Prostate gland (tissue), 2 donors: ENCODE results near the gene ERMAP. TPM values are rescaled to one million over a fixed set of nuclear protein-coding genes. Genes with fewer than 3 reads are reported as not detected.

Experiments used
- DNase-seq: peaks from one replicate; pipeline ENCODE4 v3.0.0-alpha.2; 2019; ENCODE audit warnings: low spot score
- H3K27ac ChIP-seq, 2 donors: fragments of 200-600 bp; sonication (generic); 2 replicates each; pipeline ENCODE4 v1.5.1; 2017 to 2019
- H3K27me3 ChIP-seq: fragments of 200-600 bp; sonication (generic); replicated peaks from 2 replicates; pipeline ENCODE4 v1.5.1; 2019; ENCODE audit not compliant: insufficient read depth
- H3K36me3 ChIP-seq, 2 donors: fragments of 200-600 bp; sonication (generic); 1 replicate in 1 of 2; 2 replicates in 1 of 2; pipeline versions ENCODE4 v1.5.1 to v1.8.1; 2017 to 2019
- H3K4me1 ChIP-seq: fragments of 200-600 bp; sonication (generic); replicated peaks from 2 replicates; pipeline ENCODE4 v1.5.1; 2019
- H3K4me3 ChIP-seq, 2 donors: fragments of 200-600 bp; sonication (generic); 2 replicates each; pipeline ENCODE4 v1.5.1; 2017 to 2019
- H3K9me3 ChIP-seq: fragments of 200-600 bp; sonication (generic); 2 replicates; pipeline ENCODE4 v1.5.1; 2017
- POLR2A ChIP-seq: fragments of 450-650 bp; IDR thresholded peaks from one replicate; pipeline ENCODE4 v1.6.1; 2016; ENCODE audit warnings: antibody characterized with exemption, mild to moderate bottlenecking
- POLR2AphosphoS5 ChIP-seq: sonication (generic); formaldehyde crosslinking; IDR thresholded peaks from one replicate; pipeline ENCODE4 v1.6.1; 2017; ENCODE audit warnings: antibody characterized with exemption
- WGBS: methylation state at CpG from one replicate; pipeline ENCODE4 v1.1.5; 2018; 5-methylcytosine and 5-hydroxymethylcytosine counted together
- intact Hi-C: fragments of 100-400 bp; cut with DNase I; formaldehyde crosslinking; loops from one replicate; pipeline ENCODE4 v1.14.2; 2022
- total RNA-seq, 2 donors: library from RNA; depleted of rRNA; stranded (reverse); fragments of >200 nt; gene quantifications; one replicate each; pipeline ENCODE4 v1.1.0, GENCODE V29; 2016
- TF ChIP-seq, protein P1 (sequence below), 4 experiments: fragments of 200-600 bp in 2 of 4; fragments of 450-650 bp in 2 of 4; sonication (generic) in 2 of 4; IDR thresholded peaks; 1 replicate in 3 of 4; 2 replicates in 1 of 4; pipeline ENCODE4 v1.5.1; 2016 to 2019; ENCODE audit warnings: antibody characterized with exemption in 4 of 4, mild to moderate bottlenecking in 2 of 4, moderate library complexity in 2 of 4

Gene ERMAP
- total RNA-seq, 2 donors from 2014 or later: 14.3 to 15.5 TPM

DNA sequence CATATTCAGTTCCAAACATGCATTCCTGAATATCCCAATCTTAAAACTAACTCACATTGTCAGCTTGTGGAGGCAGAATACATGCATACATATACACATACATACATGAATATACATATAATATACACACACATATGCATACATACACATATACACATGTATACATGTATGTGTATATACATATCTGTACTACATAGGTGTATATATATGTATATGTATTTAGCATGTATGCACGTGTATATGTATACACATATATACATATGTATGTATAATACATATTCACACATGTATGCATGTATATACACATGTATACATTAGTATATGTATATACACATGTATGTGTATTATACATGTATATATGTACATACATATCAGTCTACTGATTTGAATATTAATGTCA, 28.3 kb downstream of the ERMAP start:
- intact Hi-C loops: loop anchor here (10.0 kb wide), 1 partner anchor 160 kb away; the partner anchor contains the start of gene YBX1
- TF ChIP-seq, protein P1, sequence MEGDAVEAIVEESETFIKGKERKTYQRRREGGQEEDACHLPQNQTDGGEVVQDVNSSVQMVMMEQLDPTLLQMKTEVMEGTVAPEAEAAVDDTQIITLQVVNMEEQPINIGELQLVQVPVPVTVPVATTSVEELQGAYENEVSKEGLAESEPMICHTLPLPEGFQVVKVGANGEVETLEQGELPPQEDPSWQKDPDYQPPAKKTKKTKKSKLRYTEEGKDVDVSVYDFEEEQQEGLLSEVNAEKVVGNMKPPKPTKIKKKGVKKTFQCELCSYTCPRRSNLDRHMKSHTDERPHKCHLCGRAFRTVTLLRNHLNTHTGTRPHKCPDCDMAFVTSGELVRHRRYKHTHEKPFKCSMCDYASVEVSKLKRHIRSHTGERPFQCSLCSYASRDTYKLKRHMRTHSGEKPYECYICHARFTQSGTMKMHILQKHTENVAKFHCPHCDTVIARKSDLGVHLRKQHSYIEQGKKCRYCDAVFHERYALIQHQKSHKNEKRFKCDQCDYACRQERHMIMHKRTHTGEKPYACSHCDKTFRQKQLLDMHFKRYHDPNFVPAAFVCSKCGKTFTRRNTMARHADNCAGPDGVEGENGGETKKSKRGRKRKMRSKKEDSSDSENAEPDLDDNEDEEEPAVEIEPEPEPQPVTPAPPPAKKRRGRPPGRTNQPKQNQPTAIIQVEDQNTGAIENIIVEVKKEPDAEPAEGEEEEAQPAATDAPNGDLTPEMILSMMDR (IDR thresholded peaks at IDR 0.05): no peak
- TF ChIP-seq POLR2AphosphoS5 (no peak), POLR2A (no peak)
- no peak overlapping the region for H3K27ac ChIP-seq
- H3K4me1 ChIP-seq: no peaks in the 10 kb centered on the region
- DNase-seq: no peak
- no peak overlapping the region for H3K4me3 ChIP-seq
- no peaks in the 10 kb centered on the region for H3K36me3 ChIP-seq
- 70% methylated on average over 1 of the region's 1 CpG for WGBS
- H3K27me3 ChIP-seq: no peaks in the 10 kb centered on the region
- H3K9me3 ChIP-seq: no peaks in the 10 kb centered on the region

DNA sequence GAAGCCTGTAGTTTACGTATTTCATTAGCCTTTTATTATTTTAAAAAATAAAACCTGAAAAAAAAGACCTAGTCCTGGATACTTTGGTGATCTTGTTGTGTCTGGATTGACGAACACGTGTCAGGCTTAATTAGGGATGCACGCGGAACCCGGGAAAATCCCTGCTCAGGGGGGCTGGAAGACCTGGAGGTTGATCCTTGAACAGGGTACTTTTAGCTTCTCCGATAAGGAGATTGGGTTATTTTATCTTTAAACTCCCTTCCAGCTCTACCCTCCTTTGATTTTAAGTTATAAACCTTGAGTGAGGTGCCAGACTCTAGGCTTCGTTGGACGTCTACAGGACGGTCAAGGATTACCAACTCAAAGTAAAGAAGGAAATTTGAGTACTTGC, 28.9 kb downstream of the ERMAP start:
- TF ChIP-seq, protein P1 (IDR thresholded peaks at IDR 0.05): no peak
- no peak for TF ChIP-seq POLR2A
- TF ChIP-seq POLR2AphosphoS5: no peak
- intact Hi-C loops: loop anchor here (10.0 kb wide), 1 partner anchor 161 kb away; the partner anchor contains the start of gene YBX1
- DNase-seq: no peak
- 7% methylated on average over 10 of the region's 10 CpGs for WGBS
- peaks cover 0 to 1% of the 10 kb centered on the region in 2 donors for H3K36me3 ChIP-seq
- H3K27ac ChIP-seq: peak overlapping the region in 1 of 2 donors; percentile 81
- no peaks in the 10 kb centered on the region for H3K27me3 ChIP-seq
- H3K4me1 ChIP-seq: no peaks in the 10 kb centered on the region
- no peaks in the 10 kb centered on the region for H3K9me3 ChIP-seq
- peak overlapping the region; percentile 90 to 94 for H3K4me3 ChIP-seq

DNA sequence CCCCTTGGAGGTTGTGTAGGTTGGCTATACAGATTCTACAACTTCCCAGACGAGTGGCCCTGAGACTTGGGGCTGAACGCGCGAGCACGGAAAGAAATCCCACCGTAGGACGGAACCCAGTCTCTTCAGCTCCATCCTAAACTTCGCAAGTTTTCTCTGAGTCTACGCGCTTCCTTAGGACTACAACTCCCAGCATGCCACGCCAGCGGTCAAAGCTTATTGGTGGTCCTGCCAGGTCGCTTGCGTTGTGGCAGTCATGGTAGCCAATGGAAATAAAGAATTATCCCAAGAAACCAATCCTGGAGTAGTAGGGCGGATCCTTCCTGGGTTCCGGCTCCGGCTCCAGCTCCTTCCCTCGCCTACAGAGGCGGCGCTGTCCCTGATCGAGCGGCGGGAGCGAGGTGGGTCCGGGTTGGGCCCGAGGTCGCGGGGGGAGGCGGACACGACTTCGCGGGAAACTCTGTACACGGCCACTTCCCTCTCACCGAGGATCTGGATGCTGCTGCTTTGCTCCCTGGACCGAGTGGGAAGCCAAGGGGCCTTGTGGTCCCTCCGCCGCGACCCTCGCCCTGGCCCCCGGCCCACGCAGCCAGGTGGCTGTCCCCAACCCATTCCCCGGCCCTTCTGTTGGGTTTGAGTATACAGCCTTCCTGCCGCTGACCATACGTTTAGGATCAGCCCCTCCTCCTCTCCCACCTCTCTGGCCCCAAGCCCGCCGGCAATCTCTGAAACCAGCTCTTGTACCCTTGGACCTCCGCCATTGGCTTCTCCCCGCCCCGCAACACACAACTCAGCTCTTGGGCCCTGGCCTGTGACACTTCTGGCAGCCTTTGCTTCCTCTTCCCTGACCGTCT, 29.6 kb downstream of the ERMAP start, which contains the start of gene ZNF691:
TSS of gene ZNF691 (plus strand) at position 357 of the 854 bp plus-strand sequence. CDS start 3,046 bp downstream, outside the sequence.
- WGBS: under 1% methylated on average over 50 of the region's 50 CpGs
- DNase-seq: peak; percentile 97
- intact Hi-C loops: loop anchor here (10.0 kb wide), 1 partner anchor 162 kb away; the partner anchor contains the start of gene YBX1
- Histone ChIP-seq H3K9me3 (no peaks in the 10 kb centered on the region), H3K4me3 (peak within 1 kb of the TSS; percentile 90 to 94), H3K36me3 (peaks cover 0 to 8% of the 10 kb centered on the region in 2 donors), H3K27ac (peak within 1 kb of the TSS; percentile 79 to 81), H3K27me3 (no peaks in the 10 kb centered on the region), H3K4me1 (no peaks in the 10 kb centered on the region)
- TF ChIP-seq POLR2A: peak; percentile 42
- TF ChIP-seq POLR2AphosphoS5: peak; percentile 96
- TF ChIP-seq, protein P1 (IDR thresholded peaks at IDR 0.05): peak in 3 of 4 experiments; percentile 43 to 68 (median 59)

DNA sequence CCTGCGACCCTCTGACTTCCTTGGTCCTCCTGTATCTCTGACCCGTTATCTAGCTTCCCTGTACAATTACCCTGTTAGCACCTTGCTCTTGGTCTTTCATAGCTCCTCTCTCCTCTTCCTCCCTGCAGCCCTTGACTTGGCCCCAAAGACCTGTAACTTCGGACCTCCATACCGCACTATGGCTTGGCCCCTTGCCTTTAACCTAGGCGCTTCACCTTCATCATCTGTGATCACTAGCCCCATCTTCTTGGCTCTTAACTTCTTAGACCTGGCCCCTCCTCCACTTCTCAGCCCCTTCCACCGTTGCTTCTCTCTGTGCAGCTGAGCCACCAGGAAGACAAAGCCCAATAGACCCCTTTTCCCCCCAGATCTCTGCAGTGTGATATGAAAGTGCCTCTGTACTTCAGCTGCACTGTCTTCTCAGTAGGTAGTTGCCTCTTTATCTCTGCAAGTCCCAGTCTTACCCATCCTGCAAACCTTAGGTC, 30.2 kb downstream of the ERMAP start:
- Histone ChIP-seq H3K4me3 (peak overlapping the region; percentile 90 to 94), H3K36me3 (peaks cover 0 to 9% of the 10 kb centered on the region in 2 donors), H3K4me1 (no peaks in the 10 kb centered on the region), H3K27ac (peak overlapping the region; percentile 79 to 81), H3K27me3 (no peaks in the 10 kb centered on the region), H3K9me3 (no peaks in the 10 kb centered on the region)
- TF ChIP-seq, protein P1 (IDR thresholded peaks at IDR 0.05): no peak
- TF ChIP-seq POLR2AphosphoS5: no peak
- no peak for TF ChIP-seq POLR2A
- intact Hi-C loops: loop anchor here (10.0 kb wide), 1 partner anchor 162 kb away; the partner anchor contains the start of gene YBX1
- 7% methylated on average over 6 of the region's 6 CpGs for WGBS
- no peak for DNase-seq
